Endometrial microvascular endothelial cells (primary cell): ENCODE results near the gene ACADS. TPM values are rescaled to one million over a fixed set of nuclear protein-coding genes. Genes with fewer than 3 reads are reported as not detected.

Experiments
- in situ Hi-C: cut with HindIII; loops from 2 replicates; pipeline ENCODE4 v1.10.0; 2017; ENCODE audit warnings: low sequenced_read_pairs, low pct_unique_long_range_greater_than_20kb; ENCODE audit errors: inconsistent ontology term
- total RNA-seq: library from RNA; depleted of rRNA; stranded (reverse); fragments of >200 nt; gene quantifications from one replicate; pipeline ENCODE4 v1.2.3, GENCODE V29; 2015; ENCODE audit errors: inconsistent ontology term

Gene ACADS
- total RNA-seq, 1 donor from 2014 or later, result 29.7 TPM

- in situ Hi-C loops, result no loop called here
These were observed 16.1 kb downstream of the ACADS start for GRCh38 chr12:120741476-120742421.

- in situ Hi-C loops, result no loop called here
These were observed 19.4 kb downstream of the ACADS start for GRCh38 chr12:120744922-120745493.

GRCh38 chr12:120748242-120748641 lies 22.6 kb downstream of the ACADS start:
- in situ Hi-C loops, result no loop called here

- in situ Hi-C loops, result no loop called here
These were observed 23.6 kb downstream of the ACADS start for GRCh38 chr12:120749256-120749655.

GRCh38 chr12:120750806-120751205 lies 25.2 kb downstream of the ACADS start:
- in situ Hi-C loops, result no loop called here

- in situ Hi-C loops, result no loop called here
These were observed 25.8 kb downstream of the ACADS start for GRCh38 chr12:120751389-120751788.

GRCh38 chr12:120754792-120755191 lies 29.2 kb downstream of the ACADS start:
- in situ Hi-C loops, result no loop called here

- in situ Hi-C loops, result no loop called here
These were observed 29.6 kb downstream of the ACADS start for GRCh38 chr12:120755269-120755668.

GRCh38 chr12:120757226-120757742 lies 31.7 kb downstream of the ACADS start:
- in situ Hi-C loops, result no loop called here

GRCh38 chr12:120757949-120758348 lies 32.3 kb downstream of the ACADS start:
- in situ Hi-C loops, result no loop called here

- in situ Hi-C loops, result no loop called here
These were observed 33.4 kb downstream of the ACADS start for GRCh38 chr12:120758798-120759590.

GRCh38 chr12:120759591-120760348 lies 34.1 kb downstream of the ACADS start:
- in situ Hi-C loops, result no loop called here

GRCh38 chr12:120760349-120761254 lies 35.0 kb downstream of the ACADS start:
- in situ Hi-C loops, result no loop called here

- in situ Hi-C loops, result no loop called here
These were observed 35.9 kb downstream of the ACADS start for GRCh38 chr12:120761519-120761934.

- in situ Hi-C loops, result no loop called here
These were observed 36.5 kb downstream of the ACADS start for GRCh38 chr12:120762086-120762485.

GRCh38 chr12:120763250-120763649 lies 37.6 kb downstream of the ACADS start:
- in situ Hi-C loops, result no loop called here

GRCh38 chr12:120764816-120765215 lies 39.2 kb downstream of the ACADS start:
- in situ Hi-C loops, result no loop called here

GRCh38 chr12:120766566-120766965 lies 40.9 kb downstream of the ACADS start:
- in situ Hi-C loops, result no loop called here
